GM21447 (cell line): ENCODE measurements around the gene YIF1B.

ENCODE experiments used
- ATAC-seq: cut with Tn5 transposase; IDR thresholded peaks from one replicate; pipeline ENCODE4 v1.9.1; 2021; ENCODE audit not compliant: unreplicated experiment

YIF1B gene

GRCh38 chr19:38306236-38306635 lies 9.5 kb downstream of the YIF1B start:
- ATAC-seq: no peak

- no peak for ATAC-seq
These were observed 10.8 kb downstream of the YIF1B start for GRCh38 chr19:38304866-38305429.

- ATAC-seq: no peak
These were observed 11.3 kb downstream of the YIF1B start for GRCh38 chr19:38304352-38304865.

- ATAC-seq: no peak
These were observed 12.0 kb downstream of the YIF1B start, which contains the start of gene C19orf33 for GRCh38 chr19:38303517-38304351. C19orf33 (plus strand) TSS chr19:38304251; CDS start chr19:38304262, 11 bp downstream.

- ATAC-seq: no peak
These were observed 16.7 kb downstream of the YIF1B start for GRCh38 chr19:38298821-38299680.

GRCh38 chr19:38294090-38294489 lies 21.7 kb downstream of the YIF1B start:
- ATAC-seq: no peak

GRCh38 chr19:38293281-38293680 lies 22.5 kb downstream of the YIF1B start:
- no peak for ATAC-seq

GRCh38 chr19:38291855-38292254 lies 23.9 kb downstream of the YIF1B start:
- no peak for ATAC-seq

- no peak for ATAC-seq
These were observed 25.1 kb downstream of the YIF1B start for GRCh38 chr19:38290631-38291147.

GRCh38 chr19:38289955-38290354 lies 25.8 kb downstream of the YIF1B start:
- no peak for ATAC-seq

GRCh38 chr19:38288123-38288855 lies 27.5 kb downstream of the YIF1B start:
- no peak for ATAC-seq

- no peak for ATAC-seq
These were observed 28.1 kb downstream of the YIF1B start for GRCh38 chr19:38287604-38288003.

- no peak for ATAC-seq
These were observed 30.2 kb downstream of the YIF1B start for GRCh38 chr19:38285567-38285966.

GRCh38 chr19:38284422-38284821 lies 31.3 kb downstream of the YIF1B start:
- ATAC-seq: no peak

- ATAC-seq: no peak
These were observed 32.5 kb downstream of the YIF1B start for GRCh38 chr19:38283271-38283670.

- ATAC-seq: no peak
These were observed 33.8 kb downstream of the YIF1B start for GRCh38 chr19:38281811-38282566.

GRCh38 chr19:38280030-38280921 lies 35.5 kb downstream of the YIF1B start:
- ATAC-seq: no peak

- ATAC-seq: no peak
These were observed 37.0 kb downstream of the YIF1B start for GRCh38 chr19:38278751-38279150.
